K562 (cell line): ENCODE data around the gene EPO. TPM values are rescaled to one million over a fixed set of nuclear protein-coding genes. Genes with fewer than 3 reads are reported as not detected.

Experiments used
- ATAC-seq: fragments of 200-7000 bp; cut with Tn5 transposase; 3 replicates; pipeline ENCODE4 v1.9.1; 2020; ENCODE audit warnings: moderate library complexity
- BruUV-seq: library from RNA; stranded (reverse); fragments of 400-500 nt; replicated peaks from 2 replicates; lab custom pipeline; 2021; lab: Mats Ljungman, UMichigan
- CTCF ChIA-PET: fragments of 300-600 bp; formaldehyde crosslinking; extraction: SDS; loops from one replicate; lab custom pipeline; 2021; ENCODE audit warnings: low intra/inter-chr PET ratio; lab: Yijun Ruan, JAX
- POLR2A ChIA-PET: fragments of 300-600, 350-650 bp; sonication (Branson Sonifier 250); formaldehyde crosslinking; extraction: SDS; loops from one replicate; lab custom pipeline; 2021; ENCODE audit warnings: antibody characterized with exemption, inconsistent platforms; lab: Yijun Ruan, JAX
- DNase-seq, 4 experiments: peaks; one replicate each; pipeline versions ENCODE4 v3.0.0 to v3.0.0-alpha.2; 2011 to 2018; ENCODE audit warnings: low spot score in 3 of 4, mixed read lengths in 3 of 4; ENCODE audit errors: extremely low read depth in 1 of 4
- FAIRE-seq: peaks from 2 replicates; lab custom pipeline; 2011; peaks lifted over from hg19 to GRCh38; lab: Jason Lieb, UNC
- H2AFZ ChIP-seq: 2 replicates; pipeline ENCODE4 v1.6.0; 2011; ENCODE audit warnings: low read depth, low read length, control low read depth, inconsistent platforms
- H3K27ac ChIP-seq: fragments of 200-600 bp; 3 replicates; pipeline ENCODE4 v1.8.0; 2011; ENCODE audit warnings: low read depth, mild to moderate bottlenecking, control low read depth, inconsistent platforms, low read length, moderate library complexity, mixed read lengths; ENCODE audit errors: extremely low read depth
- H3K27me3 ChIP-seq, 2 experiments: fragments of 300-600 bp in 1 of 2; 2 replicates in 1 of 2; 3 replicates in 1 of 2; pipeline versions ENCODE4 v1.6.0 to v1.8.0; 2011; ENCODE audit warnings: inconsistent platforms in 2 of 2, low read length in 2 of 2, mild to moderate bottlenecking in 1 of 2, mixed read lengths in 1 of 2, moderate library complexity in 1 of 2; ENCODE audit not compliant: control insufficient read depth in 2 of 2, insufficient read depth in 2 of 2
- H3K36me3 ChIP-seq: fragments of 300-600 bp; 3 replicates; pipeline ENCODE4 v1.8.0; 2011; ENCODE audit warnings: mild to moderate bottlenecking, low read length, inconsistent platforms; ENCODE audit not compliant: control insufficient read depth, insufficient read depth
- H3K4me1 ChIP-seq, 2 experiments: fragments of 200-600 bp in 1 of 2; replicated peaks in 1 of 2; 2 replicates in 1 of 2; 3 replicates in 1 of 2; pipeline versions ENCODE4 v1.5.1 to v1.8.0; 2011; ENCODE audit warnings: inconsistent platforms in 2 of 2, low read length in 2 of 2, mild to moderate bottlenecking in 1 of 2, mixed read lengths in 1 of 2, moderate library complexity in 1 of 2; ENCODE audit not compliant: control insufficient read depth in 2 of 2, insufficient read depth in 2 of 2
- H3K4me2 ChIP-seq: 2 replicates; pipeline ENCODE4 v1.6.1; 2011; ENCODE audit warnings: low read length, control low read depth, inconsistent platforms, mixed read lengths; ENCODE audit not compliant: insufficient read depth
- H3K4me3 ChIP-seq: fragments of 200-600 bp; sonication (generic), shearing (Covaris generic); 2 replicates; pipeline ENCODE4 v1.5.1; 2016; ENCODE audit warnings: control low read depth, inconsistent platforms
- H3K79me2 ChIP-seq: fragments of 200-600 bp; 3 replicates; pipeline ENCODE4 v1.8.0; 2011; ENCODE audit warnings: low read length, inconsistent platforms; ENCODE audit not compliant: control insufficient read depth, insufficient read depth
- H3K9ac ChIP-seq, 2 experiments: 2 replicates each; pipeline versions ENCODE4 v1.6.0 to v1.6.1; 2011; ENCODE audit warnings: low read depth in 2 of 2, low read length in 2 of 2, control low read depth in 1 of 2, inconsistent platforms in 1 of 2, mild to moderate bottlenecking in 1 of 2, mixed read lengths in 1 of 2; ENCODE audit not compliant: insufficient read depth in 1 of 2
- H3K9me1 ChIP-seq: one replicate; pipeline ENCODE4 v1.6.0; 2011; ENCODE audit warnings: inconsistent platforms, mild to moderate bottlenecking, low read length, moderate library complexity; ENCODE audit not compliant: control insufficient read depth, insufficient read depth
- H3K9me3 ChIP-seq: replicated peaks from 2 replicates; pipeline ENCODE4 v1.5.1; 2011; ENCODE audit warnings: low read depth, low read length, inconsistent platforms; ENCODE audit not compliant: control insufficient read depth, insufficient read depth
- H4K20me1 ChIP-seq: replicated peaks from 2 replicates; pipeline ENCODE4 v1.6.1; 2011; ENCODE audit warnings: low read length, inconsistent platforms, mixed read lengths; ENCODE audit not compliant: control insufficient read depth, insufficient read depth
- CHD2 ChIP-seq: IDR thresholded peaks from 2 replicates; pipeline ENCODE4 v1.6.1; 2011; ENCODE audit warnings: low read depth, low read length
- EGR1 ChIP-seq: fragments of 450-650 bp; conservative IDR thresholded peaks from 2 replicates; pipeline ENCODE4 v1.6.1; 2017; ENCODE audit warnings: mild to moderate bottlenecking
- HBP1 ChIP-seq: fragments of 450-650 bp; formaldehyde crosslinking; IDR thresholded peaks from 2 replicates; pipeline ENCODE4 v1.4.0; 2022; ENCODE audit warnings: missing genetic modification characterization
- MYNN ChIP-seq, 2 experiments: sonication (generic); formaldehyde crosslinking in 1 of 2; IDR thresholded peaks; 2 replicates each; pipeline versions ENCODE4 v1.5.0 to v1.6.1; 2016 to 2020; ENCODE audit warnings: antibody characterized with exemption in 1 of 2, missing genetic modification reagents in 1 of 2
- POLR2A ChIP-seq: fragments of 450-650 bp; conservative IDR thresholded peaks from 2 replicates; pipeline ENCODE4 v1.6.1; 2016
- POLR2AphosphoS2 ChIP-seq: IDR thresholded peaks from 2 replicates; pipeline ENCODE4 v1.6.1; 2012; ENCODE audit warnings: low read length, improper control_type of control experiment
- POLR2G ChIP-seq: fragments of 200-400 bp; formaldehyde crosslinking; IDR thresholded peaks from 2 replicates; pipeline ENCODE4 v1.6.1; 2017; ENCODE audit warnings: low read depth, mild to moderate bottlenecking, antibody characterized with exemption, low read length, moderate library complexity
- SAFB2 ChIP-seq: fragments of 200-400 bp; formaldehyde crosslinking; IDR thresholded peaks from 2 replicates; pipeline ENCODE4 v1.6.1; 2018; ENCODE audit warnings: borderline replicate concordance, low read length, low read depth, moderate library complexity; ENCODE audit not compliant: severe bottlenecking
- SP1 ChIP-seq: sonication (generic); formaldehyde crosslinking; IDR thresholded peaks from 2 replicates; pipeline ENCODE4 v1.8.1; 2022; ENCODE audit warnings: mild to moderate bottlenecking, missing genetic modification reagents
- SUPT5H ChIP-seq: fragments of 450-650 bp; IDR thresholded peaks from 2 replicates; pipeline ENCODE4 v1.6.1; 2016
- TEAD1 ChIP-seq, 2 experiments: fragments of 450-650 bp in 1 of 2; sonication (generic) in 1 of 2; formaldehyde crosslinking; IDR thresholded peaks; 2 replicates each; pipeline versions ENCODE4 v1.4.0 to v1.8.0; 2020 to 2022; ENCODE audit warnings: mild to moderate bottlenecking in 2 of 2, missing genetic modification reagents in 1 of 2
- XRCC3 ChIP-seq: fragments of 450-650 bp; IDR thresholded peaks from 2 replicates; pipeline ENCODE4 v1.6.1; 2017; ENCODE audit warnings: mild to moderate bottlenecking, moderate library complexity
- ZBTB49 ChIP-seq: sonication (generic); formaldehyde crosslinking; IDR thresholded peaks from 2 replicates; pipeline ENCODE4 v1.8.0; 2022; ENCODE audit warnings: missing genetic modification reagents, mild to moderate bottlenecking, borderline replicate concordance
- ZNF253 ChIP-seq: fragments of 250-450 bp; sonication (Bioruptor Pico); conservative IDR thresholded peaks from 2 replicates; pipeline ENCODE4 v1.6.1; 2021; ENCODE audit warnings: mild to moderate bottlenecking
- ZNF277 ChIP-seq: fragments of 250-450 bp; sonication (Bioruptor Pico); IDR thresholded peaks from 2 replicates; pipeline ENCODE4 v1.8.0; 2022; ENCODE audit warnings: inconsistent platforms, mild to moderate bottlenecking, moderate library complexity, borderline replicate concordance
- ZNF764 ChIP-seq: fragments of 250-450 bp; sonication (Bioruptor Pico); IDR thresholded peaks from 2 replicates; pipeline ENCODE4 v1.4.0; 2020; ENCODE audit warnings: low read depth, mild to moderate bottlenecking, moderate library complexity
- ZNF830 ChIP-seq: fragments of 250-450 bp; sonication (Bioruptor Pico); IDR thresholded peaks from 2 replicates; pipeline ENCODE4 v1.5.0; 2021; ENCODE audit warnings: mild to moderate bottlenecking
- WGBS: fragments of 100-300 bp; shearing (Covaris generic); methylation state at CpG from one replicate; pipeline ENCODE4 v1.1.6; 2016; ENCODE audit warnings: low coverage, mixed read lengths; ENCODE audit not compliant: insufficient coverage; ENCODE audit errors: missing lambda C conversion rate; 5-methylcytosine and 5-hydroxymethylcytosine counted together
- in situ Hi-C: fragments of 300-500 bp; cut with MboI; formaldehyde crosslinking; loops from 4 replicates; pipeline ENCODE4 v1.15.0; 2018; ENCODE audit warnings: inconsistent platforms, mixed read lengths
- intact Hi-C: fragments of 100-400 bp; cut with micrococcal nuclease; formaldehyde crosslinking; loops from 2 replicates; pipeline ENCODE4 v1.14.2; 2022
- polyA plus RNA-seq, 8 experiments: library from polyadenylated mRNA; depleted of rRNA in 4 of 8; stranded (reverse) in 5 of 8; unstranded in 3 of 8; fragments of >200 nt; fragmentation: Nextera tagmentation in 2 of 8; fragmentation: Illumina TruSeq in 1 of 8; extraction: Ambion mirVana in 2 of 8; extraction: Trizol in 1 of 8; gene quantifications; 2 replicates each; pipeline versions ENCODE4 v1.2.1 to v1.2.3, GENCODE V29; 2011 to 2014; ENCODE audit warnings: inconsistent platforms in 1 of 8, missing spikeins in 1 of 8
- total RNA-seq, 7 experiments: library from RNA; depleted of rRNA in 6 of 7; stranded (reverse); fragments of >200 nt in 6 of 7; fragmentation: Illumina TruSeq in 2 of 7; extraction: Trizol in 2 of 7; gene quantifications; 2 replicates each; pipeline versions ENCODE4 v1.2.1 to v1.2.3, GENCODE V29; 2011 to 2021; ENCODE audit warnings: low replicate concordance in 1 of 7

The EPO gene
- total and polyA plus RNA-seq, 9 of the 15 experiments (the other 6 are each of a cell fraction or from before 2014, with no cell fraction given) = 0.06 to 0.41 (median 0.07) TPM; not detected in 6

- Histone ChIP-seq H3K9ac (peak overlapping the region in 1 of 2 experiments; percentile 86; a peak in 2 of 4 replicates), H3K79me2 (peaks cover 25% of the 10 kb centered on the region), H2AFZ (no peak overlapping the region), H3K4me1 (peaks cover 4 to 90% of the 10 kb centered on the region in 2 experiments), H3K36me3 (peaks cover 95% of the 10 kb centered on the region; the same call in 2 of the 3 replicates), H3K4me3 (no peak overlapping the region), H3K9me3 (no peaks in the 10 kb centered on the region), H3K4me2 (no peak overlapping the region), H4K20me1 (peaks cover 22% of the 10 kb centered on the region; the same call in 1 of the 2 replicates), H3K9me1 (no peaks in the 10 kb centered on the region), H3K27ac (peak overlapping the region; percentile 20; the same call in 1 of the 3 replicates), H3K27me3 (no peaks in the 10 kb centered on the region)
- CTCF ChIA-PET = interaction anchor here (0.6 kb wide), 1 partner anchor 67 kb away, joined by 3 read pairs; no protein-coding TSS in a partner anchor
- intact Hi-C loops = no loop called here
- in situ Hi-C loops = no loop called here
- FAIRE-seq = no peak
- WGBS = 85% methylated on average over 17 of the region's 18 CpGs
- POLR2A ChIA-PET = interaction anchor here (0.6 to 2.4 kb wide), 14 partner anchors 10 to 252 kb away, joined by 3 to 16 read pairs (median 4); partner anchors contain the start of genes MOSPD3 and ZCWPW1
- no TSS peak for BruUV-seq
- peak; percentile 14 for ATAC-seq
- peak in 2 of 4 experiments; percentile 33 to 50 for DNase-seq
- TF ChIP-seq HBP1 (CRISPR knock-in tag) (0 out of 2 replicates have a peak, but pooled peaks have one; percentile 2), SUPT5H (peak; percentile 58; the same call in 1 of the 2 replicates), XRCC3 (no peak), ZNF253 (CRISPR knock-in tag) (0 out of 2 replicates have a peak, but pooled peaks have one; percentile 44), POLR2G (peak; percentile 80), SAFB2 (no peak), TEAD1 (CRISPR knock-in tag; IDR thresholded peaks at IDR 0.05) (0 out of 4 replicates have a peak, but pooled peaks of 1 of the 2 experiments have one; percentile 26), CHD2 (0 out of 2 replicates have a peak, but pooled peaks have one; percentile 24), ZNF830 (CRISPR knock-in tag) (0 out of 2 replicates have a peak, but pooled peaks have one; percentile 12), ZNF764 (CRISPR knock-in tag) (0 out of 2 replicates have a peak, but pooled peaks have one; percentile 20), POLR2AphosphoS2 (0 out of 2 replicates have a peak, but pooled peaks have one; percentile 70), POLR2A (peak; percentile 65), ZNF277 (no peak), ZBTB49 (CRISPR knock-in tag) (no peak), SP1 (CRISPR knock-in tag) (no peak), EGR1 (peak; percentile 60), MYNN (IDR thresholded peaks at IDR 0.05) (0 out of 2 replicates have a peak, but pooled peaks have one; percentile 9), MYNN (CRISPR knock-in tag; IDR thresholded peaks at IDR 0.05) (no peak)
Observed at GRCh38 chr7:100680576-100681271, 39.5 kb upstream of the EPO start.
